GM11168 (cell line): ENCODE measurements around the gene USP27X.

Experiments used
- in situ Hi-C: fragments of 300-500 bp; cut with MboI; formaldehyde crosslinking; loops from one replicate; pipeline ENCODE4 v1.12.0; 2022; ENCODE audit warnings: low sequenced_read_pairs; ENCODE audit not compliant: unreplicated experiment

The USP27X gene

GRCh38 chrX:49878834-49879655 is at the start of gene USP27X:
Gene USP27X, plus strand, starts transcription at chrX:49879484. Its CDS starts 824 bp downstream, at chrX:49880308.
- in situ Hi-C loops, result no loop called here

DNA sequence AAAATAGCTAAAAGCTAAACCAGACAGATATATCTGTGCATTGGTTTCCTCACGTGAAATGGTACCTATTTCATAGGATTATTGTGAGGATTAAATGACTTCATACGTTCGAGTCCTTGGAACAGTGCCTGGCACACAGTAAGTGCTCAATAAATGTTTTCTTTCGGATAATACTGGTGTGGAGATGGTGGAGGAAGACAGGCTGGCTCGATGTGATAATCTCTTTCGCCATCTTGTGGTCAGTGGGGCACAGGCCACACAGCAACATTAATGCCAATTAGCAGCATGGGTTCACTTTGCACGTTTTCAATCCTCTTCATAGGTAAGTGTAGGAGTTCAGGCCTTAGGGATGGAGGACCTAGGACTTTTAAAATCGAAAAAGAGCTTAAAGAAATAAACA is 40.9 kb upstream of the USP27X start:
- in situ Hi-C loops, result loop anchor here (25.0 kb wide), 1 partner anchor 551 kb away; no protein-coding TSS in a partner anchor

DNA sequence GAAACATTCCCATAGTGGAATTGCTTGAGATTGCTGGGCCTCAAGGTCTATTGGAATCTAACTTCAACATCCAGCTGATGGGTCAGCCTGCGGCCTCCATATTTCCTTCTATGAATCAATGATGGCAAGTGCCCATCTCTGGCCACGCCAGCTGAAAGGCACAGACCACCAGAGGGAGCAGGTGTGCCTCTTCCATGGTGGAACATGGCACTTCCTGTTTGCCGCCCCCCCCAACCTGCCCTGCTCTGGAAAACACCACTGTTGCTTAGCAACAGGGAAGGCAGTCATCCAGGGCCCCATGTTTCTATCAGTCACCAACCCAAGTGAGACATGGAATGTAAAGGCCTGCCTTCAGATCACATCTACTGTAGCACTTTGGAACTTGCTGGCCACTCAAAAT is 38.6 kb upstream of the USP27X start:
- in situ Hi-C loops, result loop anchor here (25.0 kb wide), 1 partner anchor 553 kb away; no protein-coding TSS in a partner anchor

- in situ Hi-C loops, result loop anchor here (25.0 kb wide), 1 partner anchor 555 kb away; no protein-coding TSS in a partner anchor
Observed at GRCh38 chrX:49842621-49843020, 36.7 kb upstream of the USP27X start.

- in situ Hi-C loops, result loop anchor here (25.0 kb wide), 1 partner anchor 557 kb away; no protein-coding TSS in a partner anchor
Observed at GRCh38 chrX:49844611-49845010, 34.7 kb upstream of the USP27X start.

- in situ Hi-C loops, result loop anchor here (25.0 kb wide), 1 partner anchor 559 kb away; no protein-coding TSS in a partner anchor
Observed at GRCh38 chrX:49845701-49846403, 33.4 kb upstream of the USP27X start.

DNA sequence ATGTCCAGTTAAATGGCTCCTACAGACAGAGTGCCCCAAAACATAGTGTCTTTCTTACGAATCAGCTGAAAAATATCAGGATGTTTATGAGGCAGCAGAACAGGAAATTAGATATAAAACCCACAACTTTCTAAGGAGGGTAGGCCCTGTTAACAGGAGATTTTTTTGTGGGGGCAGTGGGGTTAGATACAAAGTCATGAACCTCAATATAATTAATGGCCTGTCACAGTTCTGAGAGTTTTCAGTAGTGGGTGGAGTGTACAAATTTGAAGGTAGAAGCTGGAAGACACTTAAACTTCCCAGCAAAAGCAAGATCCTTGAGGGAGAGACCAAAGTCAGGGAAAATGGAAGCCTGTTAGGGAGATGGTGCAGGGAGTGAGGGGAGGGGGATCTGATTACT is 32.8 kb upstream of the USP27X start:
- in situ Hi-C loops, result loop anchor here (25.0 kb wide), 1 partner anchor 559 kb away; no protein-coding TSS in a partner anchor

DNA sequence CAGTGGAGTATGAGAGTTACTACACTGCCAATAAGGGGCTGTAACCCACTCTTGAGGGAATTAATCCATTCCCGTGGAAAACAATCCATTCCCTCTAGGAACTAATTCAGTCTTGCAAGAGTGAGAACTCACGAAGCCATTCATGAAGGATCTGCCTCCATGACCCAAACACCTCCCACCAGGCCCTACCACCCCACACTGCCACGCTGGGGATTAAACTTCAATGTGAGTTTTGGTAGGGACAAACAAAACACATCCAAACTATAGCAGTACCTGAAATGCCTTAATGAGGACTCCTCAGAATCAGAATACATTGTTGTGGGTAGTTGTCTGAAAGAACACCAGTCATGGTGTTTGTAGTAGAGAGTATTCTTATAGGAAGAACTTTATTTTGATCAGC is 31.0 kb upstream of the USP27X start:
- in situ Hi-C loops, result loop anchor here (25.0 kb wide), 1 partner anchor 561 kb away; no protein-coding TSS in a partner anchor

DNA sequence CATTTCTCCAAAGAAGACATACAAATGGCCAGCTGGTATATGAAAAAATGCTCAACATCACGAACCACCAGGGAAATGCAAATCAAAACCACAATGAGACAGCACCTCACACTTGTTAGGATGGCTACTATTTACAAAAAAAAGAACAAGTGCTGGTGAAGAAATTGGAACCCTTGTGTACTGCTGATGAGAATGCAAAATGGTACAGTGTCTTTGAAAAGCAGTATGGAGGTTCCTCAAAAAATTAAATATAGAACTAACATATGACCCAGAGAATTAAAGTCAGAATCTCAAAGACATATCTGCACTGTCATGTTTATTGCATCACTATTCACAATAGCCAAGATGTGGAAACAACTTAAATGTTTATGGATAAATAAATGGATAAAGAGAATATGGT is 29.3 kb upstream of the USP27X start:
- in situ Hi-C loops, result no loop called here

GRCh38 chrX:49853661-49854060 is 25.6 kb upstream of the USP27X start:
- in situ Hi-C loops, result no loop called here

DNA sequence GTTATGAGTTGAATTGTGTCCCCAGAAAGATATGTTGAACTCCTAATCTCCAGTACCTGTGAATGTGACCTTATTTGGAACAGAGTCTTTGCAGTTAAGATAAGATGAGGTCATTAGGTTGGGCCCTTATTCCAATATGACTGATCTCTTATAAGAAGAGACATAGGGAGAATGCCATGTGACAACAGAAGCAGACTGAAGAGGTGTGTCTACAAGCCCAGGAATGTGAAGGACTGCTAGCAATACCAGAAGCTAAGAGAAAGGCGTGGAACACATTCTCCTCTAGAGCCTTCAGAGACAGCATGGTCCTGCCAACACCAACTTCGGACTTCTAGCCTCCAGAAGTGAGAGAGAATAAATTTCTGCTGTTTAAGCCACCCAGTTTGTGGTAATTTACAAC is 22.5 kb upstream of the USP27X start:
- in situ Hi-C loops, result no loop called here

- in situ Hi-C loops, result no loop called here
Observed at GRCh38 chrX:49858341-49858740, 20.9 kb upstream of the USP27X start.

DNA sequence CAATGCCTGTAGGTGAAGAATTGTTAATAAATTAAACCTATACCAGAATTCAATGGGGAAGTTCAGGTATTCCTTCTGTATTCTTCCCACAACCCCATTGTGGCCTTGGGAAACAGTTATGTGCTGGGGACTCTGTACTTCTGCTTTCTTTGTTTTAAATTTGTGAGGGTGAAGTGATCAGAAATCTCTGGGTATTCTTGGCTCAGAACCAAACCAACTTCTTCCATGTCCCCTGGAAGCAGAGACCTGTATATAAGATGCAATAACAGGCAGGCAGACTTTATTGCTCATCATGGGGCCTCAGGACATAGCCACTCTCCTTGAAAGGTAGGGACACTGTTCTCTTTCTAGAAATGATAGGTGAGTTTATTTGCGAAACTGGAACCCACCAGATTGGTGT is 19.8 kb upstream of the USP27X start:
- in situ Hi-C loops, result no loop called here

DNA sequence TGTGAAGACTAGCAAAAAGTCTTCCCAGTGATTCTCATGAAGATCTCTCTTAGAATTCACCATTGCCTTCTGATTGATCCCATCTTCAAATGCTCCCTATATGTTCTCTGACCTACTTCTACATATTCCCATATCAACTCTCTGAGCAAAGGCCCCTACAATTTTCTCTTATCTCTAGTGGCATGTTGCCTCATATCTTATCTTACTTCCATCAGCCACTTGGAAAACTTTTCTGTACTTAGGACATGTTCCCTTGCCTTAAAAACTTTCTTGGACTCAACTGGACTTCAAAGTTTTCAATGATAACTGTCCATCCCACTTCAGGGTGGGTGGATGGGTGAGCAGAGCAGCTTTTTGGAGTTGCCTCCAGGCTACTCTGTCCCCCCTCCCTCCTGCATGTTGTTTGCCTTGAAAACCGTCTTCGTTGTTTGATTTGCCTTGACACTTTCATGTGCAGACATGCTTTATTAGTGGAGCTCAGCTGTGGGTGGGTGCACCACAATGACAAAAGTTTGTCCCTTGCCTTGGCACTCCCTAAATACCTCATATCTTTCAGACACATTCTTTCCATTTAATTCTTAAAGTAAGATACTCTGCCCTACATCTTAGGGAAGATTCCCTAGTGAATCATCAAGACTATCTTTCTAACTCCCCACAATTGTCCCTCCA is 18.3 kb upstream of the USP27X start:
- in situ Hi-C loops, result no loop called here

DNA sequence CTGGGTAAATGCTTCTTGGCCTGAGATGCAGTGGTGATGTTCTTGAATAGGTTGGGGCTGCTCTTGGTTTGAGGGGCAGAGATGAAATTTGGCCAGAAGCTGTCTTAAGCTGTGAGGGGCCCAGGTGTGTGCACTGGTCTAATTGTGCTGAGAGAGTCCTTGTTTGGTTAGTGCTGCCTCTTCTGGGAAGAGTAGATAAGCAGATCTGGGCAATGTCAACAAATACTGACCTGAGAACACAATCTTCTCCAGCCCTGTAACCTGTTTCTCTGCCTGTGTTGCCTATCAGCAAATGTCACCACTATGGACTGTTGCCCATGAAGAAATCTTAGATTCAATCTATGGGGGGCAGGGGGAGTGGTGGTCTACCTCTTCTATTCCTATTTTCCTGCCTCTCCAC is 17.2 kb upstream of the USP27X start:
- in situ Hi-C loops, result no loop called here

- in situ Hi-C loops, result no loop called here
Observed at GRCh38 chrX:49868739-49869138, 10.5 kb upstream of the USP27X start.

DNA sequence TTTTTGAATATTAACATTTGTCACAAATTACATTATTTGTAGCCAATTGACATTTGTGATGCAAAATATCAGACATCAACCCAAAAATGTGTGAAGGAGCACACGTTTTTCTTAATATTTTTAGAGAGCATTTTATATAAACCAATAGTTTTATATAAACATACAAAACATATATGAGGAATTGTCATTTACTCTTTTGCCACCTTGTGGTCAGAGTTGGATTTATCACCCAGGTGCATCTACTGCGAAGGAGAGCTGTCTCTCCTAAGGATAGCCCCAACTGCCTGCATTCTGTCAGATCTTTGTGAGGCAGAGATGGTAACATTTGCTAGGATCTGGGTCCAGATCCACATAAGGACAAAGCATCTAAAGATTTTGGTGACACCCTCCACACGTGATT is 2.5 kb upstream of the USP27X start:
- in situ Hi-C loops, result no loop called here

DNA sequence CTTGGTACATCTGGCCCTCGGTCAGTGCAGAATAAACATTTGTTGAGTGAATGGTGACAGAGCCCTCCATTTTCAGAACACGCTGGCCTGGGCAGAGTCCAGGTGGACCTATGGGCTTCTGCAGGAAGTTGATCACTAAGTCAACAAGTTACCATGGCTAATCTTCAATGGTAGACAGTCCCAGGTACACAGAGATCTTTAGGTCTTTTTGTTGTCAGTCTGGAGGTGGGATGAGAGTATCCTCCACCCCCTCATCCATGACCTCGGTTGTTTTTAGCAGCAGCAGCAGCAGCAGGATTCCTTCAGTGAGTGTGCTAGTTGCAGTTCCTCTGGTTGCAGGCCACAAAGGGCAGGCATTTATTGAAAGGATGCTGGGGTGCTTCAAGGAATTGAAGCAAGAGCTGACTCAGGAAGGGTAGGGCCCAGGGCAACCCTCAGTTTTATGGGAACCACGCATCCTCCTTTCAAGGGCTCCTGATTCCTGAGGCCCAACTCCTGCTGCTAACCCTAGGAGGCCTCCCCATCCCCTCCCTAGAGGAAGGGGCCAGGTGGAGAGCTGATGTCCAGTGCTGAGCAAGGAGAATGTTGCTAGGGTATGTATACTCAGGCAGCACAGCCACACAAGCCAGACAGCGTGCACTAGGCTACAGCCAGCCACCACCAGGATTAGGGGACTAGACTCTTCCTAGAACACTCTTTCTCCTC is 1.7 kb upstream of the USP27X start:
- in situ Hi-C loops, result no loop called here

- in situ Hi-C loops, result no loop called here
Observed at GRCh38 chrX:49878128-49878833, 1.0 kb upstream of the USP27X start.
